ENCODE data around the gene TMEM94. TPM values are rescaled to one million over a fixed set of nuclear protein-coding genes. Genes with fewer than 3 reads are reported as not detected.

TMEM94 gene
- total RNA-seq, 1 donor from 2014 or later = 43.2 TPM

GRCh38 chr17:75506134-75506533 is 49.7 kb downstream of the TMEM94 start:
- Histone ChIP-seq H3K27ac (no peak overlapping the region), H3K9me3 (no peaks in the 10 kb centered on the region), H3K36me3 (peaks cover 0 to 46% of the 10 kb centered on the region in 2 donors), H3K4me1 (peaks cover 31% of the 10 kb centered on the region), H3K27me3 (no peaks in the 10 kb centered on the region), H3K4me3 (no peak overlapping the region)
- TF ChIP-seq CTCF (IDR thresholded peaks at IDR 0.05) (no peak), POLR2A (IDR thresholded peaks at IDR 0.05) (no peak), POLR2AphosphoS5 (IDR thresholded peaks at IDR 0.05; ENCODE audit: insufficient read depth in 1 of 2, low read depth in 1 of 2) (no peak)
- DNase-seq (ENCODE audit: extremely low spot score in 2 of 2) = no peak
- intact Hi-C loops (cut with DNase I) = no loop called here

- H3K4me1 ChIP-seq = peaks cover 31% of the 10 kb centered on the region
- no peak for DNase-seq (ENCODE audit: extremely low spot score in 2 of 2)
- H3K27me3 ChIP-seq = no peaks in the 10 kb centered on the region
- peaks cover 0 to 40% of the 10 kb centered on the region in 2 donors for H3K36me3 ChIP-seq
- no peak overlapping the region for H3K4me3 ChIP-seq
- no peak overlapping the region for H3K27ac ChIP-seq
- intact Hi-C loops (cut with DNase I) = no loop called here
- TF ChIP-seq POLR2A (IDR thresholded peaks at IDR 0.05) (no peak), POLR2AphosphoS5 (IDR thresholded peaks at IDR 0.05; ENCODE audit: insufficient read depth in 1 of 2, low read depth in 1 of 2) (no peak), CTCF (IDR thresholded peaks at IDR 0.05) (no peak)
- no peaks in the 10 kb centered on the region for H3K9me3 ChIP-seq
Observed at GRCh38 chr17:75506888-75507287, 50.5 kb downstream of the TMEM94 start.

- H3K9me3 ChIP-seq = no peaks in the 10 kb centered on the region
- peaks cover 42% of the 10 kb centered on the region for H3K4me1 ChIP-seq
- no peak for DNase-seq (ENCODE audit: extremely low spot score in 2 of 2)
- H3K36me3 ChIP-seq = peaks cover 0 to 38% of the 10 kb centered on the region in 2 donors
- peak overlapping the region; percentile 50 for H3K27ac ChIP-seq
- TF ChIP-seq POLR2AphosphoS5 (IDR thresholded peaks at IDR 0.05; ENCODE audit: insufficient read depth in 1 of 2, low read depth in 1 of 2) = no peak
- no peak for TF ChIP-seq POLR2A (IDR thresholded peaks at IDR 0.05)
- TF ChIP-seq CTCF (IDR thresholded peaks at IDR 0.05) = no peak
- H3K4me3 ChIP-seq = no peak overlapping the region
- no peaks in the 10 kb centered on the region for H3K27me3 ChIP-seq
- intact Hi-C loops (cut with DNase I) = no loop called here
Observed at GRCh38 chr17:75507733-75508719, 51.6 kb downstream of the TMEM94 start.

GRCh38 chr17:75508931-75509361 is 52.5 kb downstream of the TMEM94 start:
- Histone ChIP-seq H3K27ac (peak overlapping the region; percentile 50), H3K36me3 (peaks cover 0 to 30% of the 10 kb centered on the region in 2 donors), H3K4me1 (peaks cover 51% of the 10 kb centered on the region), H3K27me3 (no peaks in the 10 kb centered on the region), H3K9me3 (no peaks in the 10 kb centered on the region), H3K4me3 (peak overlapping the region in 1 of 2 donors; percentile 0)
- intact Hi-C loops (cut with DNase I) = no loop called here
- TF ChIP-seq POLR2A (IDR thresholded peaks at IDR 0.05) (no peak), CTCF (IDR thresholded peaks at IDR 0.05) (no peak), POLR2AphosphoS5 (IDR thresholded peaks at IDR 0.05; ENCODE audit: insufficient read depth in 1 of 2, low read depth in 1 of 2) (no peak)
- no peak for DNase-seq (ENCODE audit: extremely low spot score in 2 of 2)

Data from vagina (tissue), 2 donors.